ENCODE measurements around the gene CARD10.

DNA sequence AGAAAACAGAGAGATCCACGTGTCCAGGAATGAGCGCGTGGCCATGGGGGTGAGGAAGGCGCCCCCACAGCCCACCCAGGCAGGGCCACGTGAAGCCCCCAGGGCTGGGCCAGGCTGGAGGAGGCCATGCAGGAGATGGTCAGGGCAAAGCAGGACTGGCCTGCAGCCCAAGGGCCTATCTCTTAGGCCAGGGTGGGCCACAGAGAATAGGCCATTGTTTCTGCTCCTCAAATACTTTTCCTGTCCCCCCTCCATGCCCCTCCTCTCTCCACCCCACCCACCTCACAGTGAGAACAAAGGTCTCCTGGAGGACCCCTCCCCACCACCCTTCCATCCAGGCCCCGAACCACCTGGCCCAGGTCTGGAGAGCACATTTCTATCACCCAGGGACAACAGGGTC lies 32.8 kb upstream of the CARD10 start:
- TF ChIP-seq, protein P1, sequence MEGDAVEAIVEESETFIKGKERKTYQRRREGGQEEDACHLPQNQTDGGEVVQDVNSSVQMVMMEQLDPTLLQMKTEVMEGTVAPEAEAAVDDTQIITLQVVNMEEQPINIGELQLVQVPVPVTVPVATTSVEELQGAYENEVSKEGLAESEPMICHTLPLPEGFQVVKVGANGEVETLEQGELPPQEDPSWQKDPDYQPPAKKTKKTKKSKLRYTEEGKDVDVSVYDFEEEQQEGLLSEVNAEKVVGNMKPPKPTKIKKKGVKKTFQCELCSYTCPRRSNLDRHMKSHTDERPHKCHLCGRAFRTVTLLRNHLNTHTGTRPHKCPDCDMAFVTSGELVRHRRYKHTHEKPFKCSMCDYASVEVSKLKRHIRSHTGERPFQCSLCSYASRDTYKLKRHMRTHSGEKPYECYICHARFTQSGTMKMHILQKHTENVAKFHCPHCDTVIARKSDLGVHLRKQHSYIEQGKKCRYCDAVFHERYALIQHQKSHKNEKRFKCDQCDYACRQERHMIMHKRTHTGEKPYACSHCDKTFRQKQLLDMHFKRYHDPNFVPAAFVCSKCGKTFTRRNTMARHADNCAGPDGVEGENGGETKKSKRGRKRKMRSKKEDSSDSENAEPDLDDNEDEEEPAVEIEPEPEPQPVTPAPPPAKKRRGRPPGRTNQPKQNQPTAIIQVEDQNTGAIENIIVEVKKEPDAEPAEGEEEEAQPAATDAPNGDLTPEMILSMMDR (IDR thresholded peaks at IDR 0.05; ENCODE audit: insufficient read depth, low read length), result no peak
- TF ChIP-seq, protein P2, sequence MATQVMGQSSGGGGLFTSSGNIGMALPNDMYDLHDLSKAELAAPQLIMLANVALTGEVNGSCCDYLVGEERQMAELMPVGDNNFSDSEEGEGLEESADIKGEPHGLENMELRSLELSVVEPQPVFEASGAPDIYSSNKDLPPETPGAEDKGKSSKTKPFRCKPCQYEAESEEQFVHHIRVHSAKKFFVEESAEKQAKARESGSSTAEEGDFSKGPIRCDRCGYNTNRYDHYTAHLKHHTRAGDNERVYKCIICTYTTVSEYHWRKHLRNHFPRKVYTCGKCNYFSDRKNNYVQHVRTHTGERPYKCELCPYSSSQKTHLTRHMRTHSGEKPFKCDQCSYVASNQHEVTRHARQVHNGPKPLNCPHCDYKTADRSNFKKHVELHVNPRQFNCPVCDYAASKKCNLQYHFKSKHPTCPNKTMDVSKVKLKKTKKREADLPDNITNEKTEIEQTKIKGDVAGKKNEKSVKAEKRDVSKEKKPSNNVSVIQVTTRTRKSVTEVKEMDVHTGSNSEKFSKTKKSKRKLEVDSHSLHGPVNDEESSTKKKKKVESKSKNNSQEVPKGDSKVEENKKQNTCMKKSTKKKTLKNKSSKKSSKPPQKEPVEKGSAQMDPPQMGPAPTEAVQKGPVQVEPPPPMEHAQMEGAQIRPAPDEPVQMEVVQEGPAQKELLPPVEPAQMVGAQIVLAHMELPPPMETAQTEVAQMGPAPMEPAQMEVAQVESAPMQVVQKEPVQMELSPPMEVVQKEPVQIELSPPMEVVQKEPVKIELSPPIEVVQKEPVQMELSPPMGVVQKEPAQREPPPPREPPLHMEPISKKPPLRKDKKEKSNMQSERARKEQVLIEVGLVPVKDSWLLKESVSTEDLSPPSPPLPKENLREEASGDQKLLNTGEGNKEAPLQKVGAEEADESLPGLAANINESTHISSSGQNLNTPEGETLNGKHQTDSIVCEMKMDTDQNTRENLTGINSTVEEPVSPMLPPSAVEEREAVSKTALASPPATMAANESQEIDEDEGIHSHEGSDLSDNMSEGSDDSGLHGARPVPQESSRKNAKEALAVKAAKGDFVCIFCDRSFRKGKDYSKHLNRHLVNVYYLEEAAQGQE (IDR thresholded peaks at IDR 0.05; ENCODE audit: insufficient replicate concordance, low read depth), result no peak
